ENCODE data around the gene BOC. TPM values are rescaled to one million over a fixed set of nuclear protein-coding genes. Genes with fewer than 3 reads are reported as not detected.

Gene BOC
- total and polyA plus RNA-seq, 2 donors (not counting 1 experiment from before 2014, with no cell fraction given), result 2.1 to 4.2 TPM

DNA sequence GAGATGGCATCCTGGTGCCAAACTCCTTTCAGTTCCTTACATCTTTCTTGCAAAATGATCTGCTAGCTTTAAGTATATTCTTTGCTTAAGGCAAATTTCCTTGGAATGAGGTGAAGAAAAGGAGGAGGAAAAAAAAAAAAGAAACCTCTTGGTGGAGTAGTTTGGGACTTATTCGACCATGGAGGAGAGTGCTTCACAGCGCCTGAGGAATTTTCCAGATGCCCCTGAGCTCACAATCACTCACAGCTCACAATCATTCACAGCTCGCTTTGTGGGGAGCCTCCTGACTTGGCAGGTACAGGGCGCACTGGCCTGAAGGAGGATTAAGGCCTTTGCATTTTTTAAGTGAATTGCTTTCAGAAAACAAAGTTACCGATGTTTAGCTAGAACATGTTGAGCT lies 53.9 kb downstream of the BOC start:
- no peak overlapping the region for H3K27ac ChIP-seq (ENCODE audit: insufficient read depth, low read length)
- no peak overlapping the region for H3K4me2 ChIP-seq (ENCODE audit: extremely low read depth, insufficient read depth, low read length)
- no peaks in the 10 kb centered on the region for H4K20me1 ChIP-seq (ENCODE audit: control insufficient read depth, extremely low read depth, insufficient read depth, low read length)
- H3K9ac ChIP-seq (ENCODE audit: insufficient read depth, low read length), result no peak overlapping the region
- H3K79me2 ChIP-seq (ENCODE audit: control insufficient read depth, insufficient read depth, low read length), result no peaks in the 10 kb centered on the region
- H3K36me3 ChIP-seq (ENCODE audit: control insufficient read depth, insufficient read depth, low read length), result no peaks in the 10 kb centered on the region
- no peaks in the 10 kb centered on the region for H3K27me3 ChIP-seq (ENCODE audit: control insufficient read depth, insufficient read depth, low read length)
- no peak overlapping the region for H3K4me3 ChIP-seq (replicated peaks in 1 of 4; ENCODE audit: control extremely low read depth in 1 of 4, insufficient read depth in 1 of 4, low read depth in 3 of 4, low read length in 4 of 4)
- no peak overlapping the region for H2AFZ ChIP-seq (ENCODE audit: low read length)
- no peak for DNase-seq (ENCODE audit: low read depth in 2 of 2)
- no peaks in the 10 kb centered on the region for H3K9me3 ChIP-seq (ENCODE audit: control insufficient read depth, insufficient read depth, low read depth, low read length)
- H3K4me1 ChIP-seq (ENCODE audit: control insufficient read depth, extremely low read depth, insufficient read depth, low read length), result no peaks in the 10 kb centered on the region
- TF ChIP-seq EZH2 (IDR thresholded peaks at IDR 0.05; ENCODE audit: low read length, missing control alignments), result no peak
- TF ChIP-seq, protein P1, sequence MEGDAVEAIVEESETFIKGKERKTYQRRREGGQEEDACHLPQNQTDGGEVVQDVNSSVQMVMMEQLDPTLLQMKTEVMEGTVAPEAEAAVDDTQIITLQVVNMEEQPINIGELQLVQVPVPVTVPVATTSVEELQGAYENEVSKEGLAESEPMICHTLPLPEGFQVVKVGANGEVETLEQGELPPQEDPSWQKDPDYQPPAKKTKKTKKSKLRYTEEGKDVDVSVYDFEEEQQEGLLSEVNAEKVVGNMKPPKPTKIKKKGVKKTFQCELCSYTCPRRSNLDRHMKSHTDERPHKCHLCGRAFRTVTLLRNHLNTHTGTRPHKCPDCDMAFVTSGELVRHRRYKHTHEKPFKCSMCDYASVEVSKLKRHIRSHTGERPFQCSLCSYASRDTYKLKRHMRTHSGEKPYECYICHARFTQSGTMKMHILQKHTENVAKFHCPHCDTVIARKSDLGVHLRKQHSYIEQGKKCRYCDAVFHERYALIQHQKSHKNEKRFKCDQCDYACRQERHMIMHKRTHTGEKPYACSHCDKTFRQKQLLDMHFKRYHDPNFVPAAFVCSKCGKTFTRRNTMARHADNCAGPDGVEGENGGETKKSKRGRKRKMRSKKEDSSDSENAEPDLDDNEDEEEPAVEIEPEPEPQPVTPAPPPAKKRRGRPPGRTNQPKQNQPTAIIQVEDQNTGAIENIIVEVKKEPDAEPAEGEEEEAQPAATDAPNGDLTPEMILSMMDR (conservative IDR thresholded peaks at IDR 0.05 in 1 of 2, IDR thresholded peaks at IDR 0.05 in 1 of 2; ENCODE audit: low read depth in 1 of 2, low read length in 2 of 2), result no peak

DNA sequence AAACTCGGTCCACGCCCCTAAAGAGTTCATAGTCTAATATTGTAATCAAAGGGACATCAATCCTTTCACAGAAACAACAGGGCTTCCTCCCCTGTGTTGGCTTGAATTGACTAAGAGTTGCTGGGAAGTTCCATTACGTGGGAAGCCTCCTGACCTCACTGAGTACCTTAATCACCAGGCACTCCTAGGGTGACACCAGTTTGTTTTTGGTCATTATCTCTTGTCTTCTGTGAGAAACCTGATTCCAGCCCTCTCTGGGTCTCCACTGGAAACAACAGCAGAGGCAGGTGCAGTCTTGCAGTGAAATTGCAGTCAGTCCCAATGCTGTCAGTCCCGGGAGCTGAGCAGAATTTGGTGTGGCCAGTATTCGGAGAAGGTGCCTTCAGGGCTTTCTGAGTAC lies 55.4 kb downstream of the BOC start:
- Histone ChIP-seq H3K4me3 (replicated peaks in 1 of 4; ENCODE audit: control extremely low read depth in 1 of 4, insufficient read depth in 1 of 4, low read depth in 3 of 4, low read length in 4 of 4) (no peak overlapping the region), H3K4me1 (ENCODE audit: control insufficient read depth, extremely low read depth, insufficient read depth, low read length) (no peaks in the 10 kb centered on the region), H3K27me3 (ENCODE audit: control insufficient read depth, insufficient read depth, low read length) (no peaks in the 10 kb centered on the region), H3K79me2 (ENCODE audit: control insufficient read depth, insufficient read depth, low read length) (no peaks in the 10 kb centered on the region), H3K4me2 (ENCODE audit: extremely low read depth, insufficient read depth, low read length) (no peak overlapping the region), H3K36me3 (ENCODE audit: control insufficient read depth, insufficient read depth, low read length) (no peaks in the 10 kb centered on the region), H2AFZ (ENCODE audit: low read length) (no peak overlapping the region), H4K20me1 (ENCODE audit: control insufficient read depth, extremely low read depth, insufficient read depth, low read length) (no peaks in the 10 kb centered on the region), H3K9ac (ENCODE audit: insufficient read depth, low read length) (no peak overlapping the region), H3K27ac (ENCODE audit: insufficient read depth, low read length) (no peak overlapping the region), H3K9me3 (ENCODE audit: control insufficient read depth, insufficient read depth, low read depth, low read length) (no peaks in the 10 kb centered on the region)
- TF ChIP-seq, protein P1 (conservative IDR thresholded peaks at IDR 0.05 in 1 of 2, IDR thresholded peaks at IDR 0.05 in 1 of 2; ENCODE audit: low read depth in 1 of 2, low read length in 2 of 2), result no peak
- no peak for TF ChIP-seq EZH2 (IDR thresholded peaks at IDR 0.05; ENCODE audit: low read length, missing control alignments)
- no peak for DNase-seq (ENCODE audit: low read depth in 2 of 2)

DNA sequence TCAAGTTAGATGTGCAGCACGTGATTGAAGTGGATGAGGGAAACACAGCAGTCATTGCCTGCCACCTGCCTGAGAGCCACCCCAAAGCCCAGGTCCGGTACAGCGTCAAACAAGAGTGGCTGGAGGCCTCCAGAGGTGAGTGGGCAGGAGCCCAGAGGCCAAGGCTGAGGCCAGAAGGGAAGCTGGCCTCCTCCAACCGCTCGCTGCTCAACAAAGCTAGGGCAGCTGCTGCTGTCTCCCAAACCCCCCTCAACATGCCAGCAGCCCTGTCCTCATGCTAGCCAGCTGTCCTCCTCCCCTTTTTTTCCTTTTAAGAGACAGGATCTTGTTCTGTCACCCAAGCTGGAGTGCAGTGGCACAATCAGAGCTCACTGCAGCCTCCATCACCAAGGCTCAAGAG lies 57.0 kb downstream of the BOC start:
- no peaks in the 10 kb centered on the region for H4K20me1 ChIP-seq (ENCODE audit: control insufficient read depth, extremely low read depth, insufficient read depth, low read length)
- no peak for TF ChIP-seq EZH2 (IDR thresholded peaks at IDR 0.05; ENCODE audit: low read length, missing control alignments)
- TF ChIP-seq, protein P1 (conservative IDR thresholded peaks at IDR 0.05 in 1 of 2, IDR thresholded peaks at IDR 0.05 in 1 of 2; ENCODE audit: low read depth in 1 of 2, low read length in 2 of 2), result no peak
- no peaks in the 10 kb centered on the region for H3K27me3 ChIP-seq (ENCODE audit: control insufficient read depth, insufficient read depth, low read length)
- H3K4me2 ChIP-seq (ENCODE audit: extremely low read depth, insufficient read depth, low read length), result no peak overlapping the region
- no peaks in the 10 kb centered on the region for H3K79me2 ChIP-seq (ENCODE audit: control insufficient read depth, insufficient read depth, low read length)
- no peak for DNase-seq (ENCODE audit: low read depth in 2 of 2)
- no peak overlapping the region for H3K27ac ChIP-seq (ENCODE audit: insufficient read depth, low read length)
- no peaks in the 10 kb centered on the region for H3K9me3 ChIP-seq (ENCODE audit: control insufficient read depth, insufficient read depth, low read depth, low read length)
- H3K9ac ChIP-seq (ENCODE audit: insufficient read depth, low read length), result no peak overlapping the region
- no peak overlapping the region for H3K4me3 ChIP-seq (replicated peaks in 1 of 4; ENCODE audit: control extremely low read depth in 1 of 4, insufficient read depth in 1 of 4, low read depth in 3 of 4, low read length in 4 of 4)
- H3K4me1 ChIP-seq (ENCODE audit: control insufficient read depth, extremely low read depth, insufficient read depth, low read length), result no peaks in the 10 kb centered on the region
- H3K36me3 ChIP-seq (ENCODE audit: control insufficient read depth, insufficient read depth, low read length), result no peaks in the 10 kb centered on the region
- no peak overlapping the region for H2AFZ ChIP-seq (ENCODE audit: low read length)

Data from fibroblast of lung (primary cell).